ENCODE data around the gene ZNF428.
A peak's percentile ranks its signal among the peaks of the same experiment; 100 is the strongest.
"Not testable (repeated sequence)": the region's sequence is repeated elsewhere in the genome, so short reads cannot be mapped to it uniquely, and the experiment has no call there.

ZNF428 gene

DNA sequence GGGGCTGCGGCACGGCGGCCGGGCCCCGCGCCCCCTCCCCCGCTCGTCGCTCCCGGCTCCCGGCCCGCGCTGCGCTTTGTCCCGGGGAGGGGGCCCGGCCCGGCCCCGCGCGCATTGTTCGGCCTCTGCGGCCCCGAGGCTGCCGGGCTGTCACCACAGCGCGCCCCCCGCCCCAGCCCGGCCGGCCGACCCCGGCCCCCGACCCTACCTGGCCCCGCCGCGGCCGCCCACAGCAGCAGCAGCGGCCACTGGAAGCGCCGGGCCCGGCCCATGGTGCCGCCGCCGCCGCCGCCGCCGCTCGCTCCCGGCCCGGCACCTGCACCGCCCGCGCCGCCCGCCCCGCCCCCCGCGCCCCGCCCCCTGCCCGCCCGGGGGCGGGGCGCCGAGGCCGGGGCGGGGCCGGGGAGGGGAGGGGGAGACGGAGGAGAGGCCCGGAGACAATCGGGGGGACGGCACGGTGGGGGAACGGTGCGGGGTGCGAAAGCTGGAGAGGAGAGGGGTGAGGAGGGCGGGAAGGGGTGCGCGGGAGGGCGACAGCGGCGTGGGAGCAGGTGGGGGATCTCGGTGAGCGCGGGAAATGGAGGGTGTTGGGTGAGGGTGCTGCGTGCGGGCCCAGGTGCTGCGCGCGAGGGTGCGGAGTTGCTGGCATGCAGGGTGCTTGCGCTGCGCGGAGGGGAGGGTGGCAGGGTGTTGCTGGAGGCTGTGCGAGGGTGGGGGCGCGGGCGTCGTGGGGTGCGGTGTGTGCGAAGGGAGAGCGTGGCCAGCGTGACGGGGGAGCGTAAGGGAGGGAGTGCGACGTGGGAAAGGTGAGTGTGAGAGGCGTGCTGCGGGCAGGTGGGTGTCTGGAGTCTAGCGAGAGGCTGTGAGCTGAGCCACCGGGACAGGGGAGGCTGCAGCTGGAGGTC, 20.3 kb upstream of the ZNF428 start, which contains the start of gene CADM4:
Gene CADM4, minus strand, starts transcription at position 332 of the 905 bp plus-strand sequence. Its CDS starts 60 bp downstream, at position 272.
- no peak for DNase-seq

DNA sequence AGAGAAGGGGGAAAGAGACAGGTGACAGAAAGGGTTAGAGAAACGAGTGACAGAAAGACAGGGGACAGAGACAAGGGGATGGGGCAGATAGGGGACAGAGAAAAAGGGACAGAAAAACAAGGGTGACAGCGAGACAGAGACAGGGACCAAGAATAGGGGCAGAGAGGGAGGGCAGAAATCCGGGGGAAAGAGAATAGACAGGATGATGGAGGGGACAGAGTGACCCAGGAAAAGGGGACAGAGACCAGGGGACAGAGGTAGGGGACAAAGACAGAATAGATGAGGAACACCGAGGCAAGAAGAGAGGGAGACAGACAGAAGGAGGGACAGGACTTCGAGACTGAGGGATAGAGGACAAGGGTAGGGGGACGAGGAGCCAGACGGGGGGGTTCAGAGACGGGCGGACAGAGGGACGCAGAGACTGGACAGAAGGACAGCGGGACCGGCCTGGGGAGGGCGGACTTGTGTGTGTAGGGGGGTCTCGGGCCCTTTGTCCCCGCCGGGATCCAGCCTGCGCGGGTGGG, 19.6 kb upstream of the ZNF428 start:
- no peak for DNase-seq

DNA sequence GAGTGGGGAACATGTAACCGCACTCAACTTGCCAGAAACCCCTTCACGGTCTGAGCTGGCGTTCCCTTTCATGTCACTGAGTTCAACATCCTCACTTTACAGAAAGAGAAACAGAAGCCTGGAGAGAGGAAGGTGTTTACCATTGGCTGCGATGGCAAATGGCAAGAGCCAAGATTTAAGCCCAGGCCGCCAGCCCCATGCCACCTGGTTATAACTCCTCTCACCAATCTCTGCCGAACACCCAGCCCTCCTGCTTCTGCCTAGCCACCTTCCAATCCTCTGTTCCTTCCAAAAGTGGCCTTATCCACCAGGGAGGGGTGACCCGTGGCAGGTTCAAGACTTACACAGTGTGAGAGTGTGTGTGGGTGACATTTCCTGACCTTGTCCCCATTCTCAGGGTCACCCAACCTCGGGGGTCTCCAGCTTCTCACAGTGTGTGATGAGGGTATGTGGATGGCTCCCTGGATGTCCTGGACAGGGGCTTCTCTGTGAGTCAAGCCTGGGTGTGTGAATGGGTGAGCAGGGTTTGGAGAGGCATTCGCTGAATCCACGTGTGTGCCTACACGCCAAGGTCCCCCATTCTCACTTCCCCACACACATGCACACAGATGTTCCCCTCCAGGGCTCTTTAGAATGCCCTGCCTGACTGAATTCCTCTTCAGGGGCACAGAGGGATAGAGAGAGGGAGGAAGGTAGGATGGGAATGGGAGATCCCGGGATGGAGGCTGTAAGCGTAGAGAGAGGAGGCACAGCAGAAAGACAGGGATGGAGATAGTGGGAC, 19.0 kb upstream of the ZNF428 start:
- no peak for DNase-seq

DNA sequence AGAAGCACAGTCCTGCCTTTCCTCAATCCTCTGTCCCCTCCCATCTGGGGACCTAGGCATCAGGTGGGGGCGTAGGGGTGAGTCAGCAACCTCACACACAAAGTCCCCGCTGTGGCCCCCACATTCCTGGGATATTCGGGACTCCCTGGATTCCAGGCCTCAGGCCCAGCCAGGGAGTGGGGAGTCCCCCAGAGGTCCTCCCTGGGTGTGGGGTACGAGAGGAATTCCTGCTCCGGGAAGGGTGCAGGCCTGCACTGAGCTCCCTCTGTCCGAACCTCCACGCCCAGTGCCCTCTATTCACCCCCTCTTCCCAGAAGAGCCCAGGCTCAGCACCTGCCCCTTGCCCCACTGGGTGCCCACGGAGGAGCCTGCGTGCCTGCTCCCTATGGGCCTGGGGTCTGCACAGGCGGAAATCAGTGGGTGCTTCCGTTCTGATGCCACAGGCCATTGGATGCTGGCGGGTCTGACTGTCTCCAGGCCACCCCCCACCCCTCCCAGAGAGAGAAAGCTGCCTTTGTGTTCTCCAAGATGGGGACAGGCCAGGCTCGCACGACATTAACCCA, 16.8 kb upstream of the ZNF428 start:
- no peak for DNase-seq

DNA sequence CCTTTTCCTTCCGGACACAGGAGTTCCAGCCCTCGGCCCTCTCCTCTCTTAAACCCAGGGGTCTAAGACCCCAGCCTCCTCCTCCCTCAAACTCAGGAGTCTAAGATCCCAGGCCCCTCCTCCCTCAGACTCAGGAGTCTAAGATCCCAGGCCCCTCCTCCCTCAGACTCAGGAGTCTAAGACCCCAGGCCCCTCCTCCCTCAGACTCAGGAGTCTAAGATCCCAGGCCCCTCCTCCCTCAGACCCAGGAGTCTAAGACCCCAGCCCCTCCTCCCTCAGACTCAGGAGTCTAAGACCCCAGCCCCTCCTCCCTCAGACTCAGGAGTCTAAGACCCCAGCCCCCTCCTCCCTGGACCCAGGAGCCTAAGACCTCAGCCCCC, 16.1 kb upstream of the ZNF428 start:
- not testable (repeated sequence) for DNase-seq

DNA sequence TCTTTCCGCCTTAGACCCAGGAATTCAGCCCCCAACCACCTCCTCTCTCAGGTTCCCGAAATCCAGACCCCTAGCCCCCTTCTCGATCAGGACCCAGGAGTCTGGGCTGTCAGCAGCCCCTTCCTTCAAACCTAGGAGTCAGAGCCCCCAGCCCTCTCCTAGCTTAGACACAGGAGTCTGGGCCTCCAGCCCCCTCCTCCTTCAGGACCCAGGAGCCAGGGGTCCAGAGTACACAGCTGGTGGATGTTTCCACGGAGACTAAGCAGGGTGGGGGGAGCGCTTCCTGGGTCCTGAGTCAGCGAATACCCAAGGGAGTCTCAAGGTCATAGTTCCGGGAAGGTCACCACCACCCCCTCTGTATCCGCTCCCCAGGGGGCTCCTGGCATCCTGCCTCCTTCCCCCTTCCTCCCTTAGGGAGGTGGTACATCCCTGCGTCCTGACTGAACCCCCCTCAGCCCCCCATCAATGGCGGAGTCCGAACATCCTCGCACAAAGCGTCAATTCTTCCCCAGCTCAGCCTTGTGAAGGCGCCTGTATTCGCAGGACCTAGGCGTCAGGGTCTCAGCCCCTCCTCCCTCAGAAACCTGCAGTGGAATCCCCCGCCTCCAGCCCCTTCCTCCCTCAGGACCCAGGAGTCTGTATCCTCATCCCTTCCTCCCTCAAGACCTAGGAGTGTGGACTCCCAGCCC, 15.6 kb upstream of the ZNF428 start:
- peak in 1 of 2 experiments; percentile 37 for DNase-seq

DNA sequence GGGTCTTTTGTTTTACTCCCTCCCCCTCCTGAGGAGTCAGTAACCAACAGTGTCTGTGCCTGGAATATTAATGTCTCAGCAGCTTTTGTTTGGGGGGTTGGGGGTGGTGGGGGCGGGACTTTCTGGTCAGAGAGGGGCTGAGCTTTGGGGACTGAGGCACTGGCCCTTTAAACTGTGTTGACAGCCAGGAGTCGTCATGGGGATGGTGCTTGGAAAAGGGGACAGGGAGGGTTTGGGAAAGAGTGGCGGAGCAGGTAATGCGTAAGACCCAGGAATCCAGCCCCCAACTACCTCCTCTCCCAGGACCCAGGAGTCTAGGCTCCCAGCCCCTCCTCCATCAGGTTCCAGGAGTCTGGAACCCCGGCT, 15.1 kb upstream of the ZNF428 start:
- DNase-seq, result peak in 1 of 2 experiments; percentile 44

DNA sequence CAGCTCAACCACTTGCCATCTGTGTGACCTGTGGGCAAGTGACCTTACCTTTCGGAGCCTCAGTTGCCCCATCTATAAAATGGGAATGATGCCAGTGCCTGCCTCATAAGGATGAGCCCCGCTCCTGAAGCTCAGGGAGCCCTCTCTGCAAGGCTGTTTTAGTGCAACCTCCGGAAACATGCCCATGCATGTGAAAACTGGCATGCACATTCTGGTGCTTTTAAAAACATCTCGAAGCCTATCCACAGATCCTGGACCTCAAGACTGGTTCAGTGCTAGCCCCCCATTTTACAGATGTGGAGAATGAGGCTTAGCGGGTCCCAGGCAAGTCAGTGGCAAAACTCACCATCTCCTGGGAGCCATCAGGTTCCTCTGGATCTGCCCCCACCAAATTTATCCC, 14.6 kb upstream of the ZNF428 start:
- no peak for DNase-seq

DNA sequence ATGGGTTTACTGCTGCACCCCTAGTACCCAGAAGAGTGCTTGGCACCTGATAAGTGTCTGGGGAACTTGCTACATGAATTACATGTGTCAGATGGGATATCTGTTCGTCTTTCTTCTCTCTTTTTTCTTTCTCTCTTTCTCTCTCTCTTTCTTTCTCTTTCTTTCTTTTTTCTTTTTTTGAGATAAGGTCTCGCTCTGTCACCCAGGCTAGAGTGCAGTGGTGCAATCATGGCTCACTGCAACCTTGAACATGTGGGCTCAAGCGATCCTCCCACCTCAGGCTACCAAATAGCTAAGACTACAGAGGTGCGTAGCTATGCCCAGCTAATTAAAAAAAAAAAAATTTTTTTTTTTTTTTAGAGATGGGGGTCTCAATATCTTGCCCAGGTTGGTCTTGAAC, 14.1 kb upstream of the ZNF428 start:
- DNase-seq, result no peak

DNA sequence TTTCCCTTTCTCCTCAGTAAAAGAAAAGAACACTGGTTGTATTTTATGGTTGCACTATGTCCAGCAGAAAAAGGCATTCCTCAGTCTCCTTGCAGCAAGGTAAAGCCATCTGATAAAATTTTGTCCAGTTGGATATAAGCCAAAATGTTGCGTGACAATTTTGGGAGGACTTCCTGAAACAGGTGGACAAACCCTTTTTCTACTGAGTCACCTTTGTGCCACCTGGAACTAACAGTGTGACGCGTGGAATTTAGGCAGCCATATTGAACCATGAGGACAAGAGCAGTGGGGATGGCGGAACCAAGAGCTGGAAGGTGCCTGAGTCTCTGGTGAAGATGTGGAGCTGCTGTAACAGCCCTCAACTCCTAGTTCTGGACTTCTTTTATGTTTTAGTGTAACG, 12.1 kb upstream of the ZNF428 start:
- DNase-seq, result no peak

DNA sequence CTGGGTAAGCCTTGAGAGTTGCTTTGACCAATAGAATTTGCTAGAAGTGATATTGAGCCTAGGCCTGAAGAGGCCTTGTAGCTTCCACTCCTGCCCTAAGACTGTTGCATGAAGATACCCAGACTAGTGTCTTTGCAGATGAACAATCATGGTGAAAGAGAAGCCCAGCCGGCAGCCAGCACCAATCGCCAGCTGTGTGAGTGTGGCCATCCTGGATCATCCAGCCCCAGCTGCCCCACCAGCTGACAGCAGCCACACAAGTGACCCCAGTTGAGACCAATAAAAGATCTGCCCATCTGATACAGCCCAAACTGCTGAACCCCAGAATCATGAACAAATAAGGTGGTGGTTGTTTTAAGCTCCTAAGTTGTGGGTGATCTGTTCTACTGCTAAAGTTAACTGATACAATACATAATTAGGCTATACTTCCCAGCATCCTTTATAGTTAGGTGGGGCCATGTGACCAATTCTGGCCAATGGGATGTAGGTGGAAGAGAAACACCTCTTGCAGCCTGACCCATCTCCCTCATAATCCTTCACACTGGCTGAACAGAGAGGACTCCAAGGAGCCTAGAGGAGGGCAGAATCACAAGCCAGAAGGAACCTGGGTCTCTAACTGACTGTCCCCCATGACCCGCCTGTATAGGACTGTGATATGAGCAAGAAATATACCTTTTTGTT, 9.4 kb upstream of the ZNF428 start:
- DNase-seq, result no peak

DNA sequence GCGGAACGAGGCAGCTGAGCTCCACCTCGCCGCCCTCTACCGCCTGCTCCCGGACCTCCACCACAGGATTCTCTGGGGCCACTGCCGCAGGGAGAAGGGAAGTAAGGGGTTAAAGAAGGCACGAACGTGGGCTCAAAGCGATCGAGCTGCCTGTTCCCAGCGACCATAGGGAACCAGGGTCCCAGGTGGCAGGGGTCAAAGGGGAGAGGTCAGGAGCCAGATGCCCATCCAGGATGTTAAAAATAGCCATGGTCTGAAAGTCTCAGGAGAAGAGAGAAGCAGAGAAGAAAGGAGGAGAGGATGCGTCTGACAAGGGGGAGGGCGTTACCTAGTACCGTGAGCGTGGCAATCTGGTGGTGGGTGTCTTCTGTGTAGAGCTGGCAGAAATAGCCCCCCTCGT, 7.4 kb upstream of the ZNF428 start:
- DNase-seq, result no peak

DNA sequence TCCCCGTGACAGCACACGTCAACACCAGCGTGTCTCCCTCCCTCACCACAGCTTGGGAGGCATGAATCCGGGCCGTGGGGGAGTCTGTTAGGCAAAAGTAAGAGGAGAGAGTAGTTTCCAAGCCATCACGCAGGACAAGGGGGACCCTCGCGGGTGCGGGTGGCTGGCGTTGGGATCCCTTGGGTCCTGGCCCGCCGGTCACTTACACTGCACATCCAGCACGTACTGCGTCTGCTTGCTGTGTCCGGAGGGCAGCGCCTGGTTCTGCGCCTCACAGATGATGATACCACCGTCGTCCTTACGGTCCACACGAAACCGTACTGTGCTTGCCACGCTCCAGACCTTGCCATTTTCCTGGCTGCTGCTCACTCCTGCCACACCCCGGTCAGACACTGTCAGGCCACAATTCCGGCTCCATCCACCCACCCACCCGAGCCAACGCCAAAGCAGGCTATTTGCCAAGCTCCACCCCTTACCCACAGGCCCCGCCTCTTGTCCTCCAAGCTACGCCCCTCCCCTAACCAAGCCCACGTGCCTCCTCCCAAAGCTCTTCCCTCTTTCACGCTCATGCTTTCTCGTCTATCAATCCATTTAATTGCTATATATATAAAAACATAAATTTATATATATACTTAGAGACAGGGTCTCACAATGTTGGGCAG, 6.6 kb upstream of the ZNF428 start:
- no peak for DNase-seq

DNA sequence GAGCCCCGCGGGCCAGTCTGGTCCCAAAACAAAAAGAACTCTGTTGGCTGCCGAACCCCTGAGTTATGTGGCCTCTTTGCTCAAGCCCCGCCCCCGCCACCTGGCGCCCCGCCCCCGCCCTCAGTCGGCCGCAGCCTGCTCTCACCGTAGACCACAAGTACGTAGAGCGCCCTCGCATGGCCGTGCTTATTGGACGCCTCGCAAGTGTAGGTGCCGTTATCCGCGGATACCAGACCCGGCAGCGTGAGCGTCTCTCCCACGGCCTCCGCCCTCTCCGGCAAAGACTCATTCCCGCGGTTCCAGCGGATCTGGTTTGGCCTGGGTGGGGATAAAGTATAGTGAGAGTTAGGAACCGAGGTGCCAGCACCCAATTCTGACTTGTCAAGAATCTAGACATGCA, 5.5 kb upstream of the ZNF428 start:
- DNase-seq, result no peak

DNA sequence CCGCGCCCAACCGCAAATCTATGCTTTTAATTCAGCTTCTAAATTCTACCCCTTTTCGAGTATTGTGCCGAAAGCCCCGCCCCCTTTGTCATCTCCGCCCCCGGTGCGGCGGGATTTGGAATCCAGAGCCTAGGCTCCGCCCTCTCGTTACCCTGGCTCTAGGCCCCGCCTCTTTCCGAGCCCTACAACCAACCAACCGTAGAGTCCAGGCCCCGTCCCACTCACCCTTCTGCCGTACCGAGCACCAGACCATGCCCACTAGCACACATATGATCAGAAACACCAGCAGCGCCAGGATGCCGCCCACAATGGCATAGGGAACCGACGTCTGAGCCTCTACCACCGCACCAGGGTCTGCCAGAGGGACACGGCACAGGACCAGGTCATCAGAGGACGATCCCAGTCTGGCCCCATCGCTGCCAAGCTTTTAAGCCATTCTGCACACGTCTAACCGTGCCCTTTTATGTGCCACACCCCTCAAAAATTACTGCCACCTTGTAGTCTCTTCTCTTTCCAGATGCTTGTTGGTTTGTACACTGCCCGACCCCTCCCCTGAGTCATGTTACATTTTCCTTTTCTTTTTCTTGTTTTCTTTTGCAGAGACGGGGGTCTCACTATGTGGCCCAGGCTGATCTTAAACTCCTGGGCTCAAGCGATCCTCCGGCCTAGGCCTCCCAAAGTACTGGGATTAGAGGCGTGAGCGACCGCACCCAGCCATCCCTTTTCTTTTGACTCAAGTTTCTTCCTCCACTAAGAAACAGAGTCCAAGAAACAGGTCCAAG, 4.7 kb upstream of the ZNF428 start:
- no peak for DNase-seq

DNA sequence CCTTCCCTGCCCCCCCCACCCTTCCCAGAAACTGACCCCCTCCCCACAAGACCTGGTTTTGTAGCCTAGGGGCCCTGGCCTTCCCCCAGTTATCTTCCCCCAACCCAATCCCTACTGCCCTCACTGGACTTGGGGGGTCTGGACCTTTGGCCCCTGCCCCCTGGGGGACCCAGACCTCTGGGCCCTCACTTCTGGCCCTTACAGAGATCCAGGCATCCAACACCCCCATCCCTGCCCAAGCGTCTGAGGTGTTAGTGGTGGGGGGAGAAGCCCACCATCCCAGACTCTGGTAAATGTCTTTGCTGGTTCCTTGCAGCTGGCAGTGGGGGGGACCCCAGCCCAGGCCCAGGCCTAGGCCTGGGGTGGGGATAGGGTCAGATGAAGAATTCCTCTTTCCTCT, 3.5 kb upstream of the ZNF428 start:
- no peak for DNase-seq

DNA sequence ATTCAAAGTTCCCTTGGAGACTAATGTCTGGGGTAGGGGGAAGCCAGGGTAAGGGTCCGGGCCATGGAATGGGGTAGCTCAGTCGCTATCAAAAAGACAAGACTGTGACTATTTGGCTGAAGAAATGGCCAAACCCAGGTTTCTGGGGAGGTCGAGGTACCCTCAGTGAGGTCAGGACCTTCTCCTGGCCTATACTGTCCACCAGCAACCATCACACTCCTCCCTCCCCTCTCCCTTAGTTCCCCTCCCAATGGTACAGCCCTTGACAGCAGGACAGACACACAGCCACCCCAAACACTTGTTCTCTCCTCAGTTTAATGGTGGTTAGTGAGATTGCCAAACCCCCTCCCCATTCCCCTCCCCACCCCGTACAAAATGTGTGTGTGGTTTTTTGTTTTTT, 2.6 kb upstream of the ZNF428 start:
- DNase-seq, result no peak

DNA sequence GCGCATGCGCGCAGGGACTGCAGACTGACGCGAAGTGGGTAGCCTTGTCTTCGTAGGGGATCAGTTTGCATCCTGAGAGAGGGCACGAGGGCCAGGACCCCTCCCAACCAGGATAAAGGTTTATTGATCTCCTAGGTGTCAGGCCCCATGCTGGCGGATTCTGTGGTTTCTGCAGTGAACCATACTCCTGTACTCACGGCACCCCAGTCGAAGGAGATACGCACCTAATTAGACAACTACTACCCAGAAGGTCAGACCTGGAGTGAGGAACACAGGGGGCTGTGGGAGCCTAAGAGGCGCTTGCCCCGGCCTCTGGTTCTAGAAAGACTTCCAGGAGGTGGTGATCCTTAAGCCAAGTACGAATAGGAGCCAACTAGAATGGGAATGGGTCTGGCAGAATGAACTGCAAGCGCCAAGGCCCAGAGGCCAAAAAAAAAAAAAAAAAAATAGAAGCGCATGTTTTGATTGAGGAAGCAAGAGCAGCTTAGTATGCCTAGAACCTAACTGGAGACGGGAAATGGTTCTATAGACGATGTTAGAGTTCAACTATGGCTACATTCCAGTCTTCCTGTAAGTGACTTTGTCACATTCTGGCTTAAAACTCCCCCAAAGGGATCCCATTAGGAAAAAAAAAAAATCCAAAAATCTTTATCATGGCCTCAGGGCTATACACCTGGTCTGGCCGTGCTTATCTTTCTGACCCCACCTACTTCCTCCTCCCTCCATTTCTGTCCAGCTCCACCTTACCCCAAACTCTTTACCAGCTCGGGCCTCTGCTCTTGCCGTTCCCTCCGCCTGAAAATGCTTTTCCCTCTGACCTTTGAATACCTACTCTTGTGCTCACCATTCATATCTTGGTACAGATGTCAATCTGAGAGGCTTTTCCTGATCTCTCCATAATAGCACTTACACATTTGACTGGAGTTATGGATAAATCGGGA, 902 bp upstream of the ZNF428 start:
- no peak for DNase-seq

DNA sequence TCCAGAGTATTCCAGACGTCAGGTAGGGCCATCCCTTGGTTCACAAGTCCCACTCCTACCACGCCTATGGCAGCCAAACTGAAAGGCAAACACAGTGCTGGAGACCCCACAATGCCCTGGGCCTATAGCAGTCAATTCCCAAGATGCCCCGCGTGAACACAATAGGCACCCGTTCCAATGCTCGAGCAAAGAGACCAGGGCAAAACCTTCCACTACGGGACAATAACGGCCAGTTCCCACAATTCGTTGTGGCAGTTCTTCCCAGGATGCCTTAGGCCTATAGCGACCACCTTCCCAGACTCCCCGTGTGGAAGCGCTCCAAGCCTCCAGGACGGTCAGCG, 538 bp downstream of the ZNF428 start:
- peak in 1 of 2 experiments; percentile 50 for DNase-seq

DNA sequence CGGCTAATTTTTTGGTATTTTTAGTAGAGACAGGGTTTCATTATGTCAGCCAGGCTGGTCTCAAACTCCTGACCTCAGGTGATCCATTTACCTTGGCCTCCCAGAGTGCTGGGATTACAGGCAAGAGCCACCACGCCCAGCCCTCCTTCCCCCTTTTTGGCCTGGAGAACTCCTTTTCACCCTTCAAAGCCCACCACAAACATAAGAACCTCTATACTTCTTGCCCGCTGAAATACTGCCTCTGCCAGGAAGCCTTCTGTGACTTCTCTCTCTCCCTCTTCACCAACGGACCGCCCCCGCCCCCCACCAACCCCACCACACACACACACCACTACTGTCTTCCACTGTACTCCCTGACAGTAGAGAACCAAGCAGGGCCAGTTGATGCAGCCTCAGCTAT, 2.5 kb downstream of the ZNF428 start:
- no peak for DNase-seq
